Measurements from ENCODE around the gene ZCWPW1.
A peak's percentile ranks its signal among the peaks of the same experiment; 100 is the strongest.

ZCWPW1 gene

GRCh38 chr7:100406767-100407166 lies 21.7 kb downstream of the ZCWPW1 start:
- Histone ChIP-seq H3K4me2 (ENCODE audit: low read length) (no peak overlapping the region), H3K14ac (ENCODE audit: low read length) (no peak overlapping the region), H2BK5ac (ENCODE audit: low read depth, low read length, poor library complexity) (no peak overlapping the region), H3K9me3 (ENCODE audit: insufficient read depth, low read depth, low read length) (no peaks in the 10 kb centered on the region), H4K12ac (ENCODE audit: low read depth, low read length) (no peak overlapping the region), H3K27me3 (ENCODE audit: insufficient read depth, low read length) (peaks cover 2% of the 10 kb centered on the region), H3K9ac (ENCODE audit: low read length) (no peak overlapping the region), H3K4ac (ENCODE audit: low read depth, low read length) (no peak overlapping the region), H3K27ac (ENCODE audit: low read depth, low read length) (no peak overlapping the region), H4K91ac (ENCODE audit: low read depth, low read length) (no peak overlapping the region), H2BK12ac (ENCODE audit: low read length) (no peak overlapping the region), H3K4me1 (ENCODE audit: control insufficient read depth in 1 of 2, insufficient read depth in 2 of 2, low read length in 2 of 2) (no peaks in the 10 kb centered on the region), H3K23ac (ENCODE audit: low read length) (no peak overlapping the region), H3K18ac (ENCODE audit: low read length) (no peak overlapping the region), H2BK120ac (ENCODE audit: insufficient read depth, low read length, poor library complexity) (no peak overlapping the region), H4K8ac (ENCODE audit: low read depth, low read length) (no peak overlapping the region), H3K79me2 (ENCODE audit: control insufficient read depth, insufficient read depth, low read length, poor library complexity) (no peaks in the 10 kb centered on the region), H3K4me3 (ENCODE audit: low read depth, low read length) (no peak overlapping the region), H3K79me1 (ENCODE audit: low read length) (no peaks in the 10 kb centered on the region), H2AFZ (ENCODE audit: insufficient read depth, low read length, poor library complexity) (no peak overlapping the region), H2AK5ac (ENCODE audit: low read length) (no peak overlapping the region), H3K36me3 (ENCODE audit: control insufficient read depth in 1 of 2, insufficient read depth in 2 of 2, low read length in 2 of 2) (no peaks in the 10 kb centered on the region)
- DNase-seq: no peak
- WGBS (ENCODE audit: extremely low coverage, insufficient coverage, insufficient read length): no CpG with 5 or more reads among the region's 6 CpGs

DNA sequence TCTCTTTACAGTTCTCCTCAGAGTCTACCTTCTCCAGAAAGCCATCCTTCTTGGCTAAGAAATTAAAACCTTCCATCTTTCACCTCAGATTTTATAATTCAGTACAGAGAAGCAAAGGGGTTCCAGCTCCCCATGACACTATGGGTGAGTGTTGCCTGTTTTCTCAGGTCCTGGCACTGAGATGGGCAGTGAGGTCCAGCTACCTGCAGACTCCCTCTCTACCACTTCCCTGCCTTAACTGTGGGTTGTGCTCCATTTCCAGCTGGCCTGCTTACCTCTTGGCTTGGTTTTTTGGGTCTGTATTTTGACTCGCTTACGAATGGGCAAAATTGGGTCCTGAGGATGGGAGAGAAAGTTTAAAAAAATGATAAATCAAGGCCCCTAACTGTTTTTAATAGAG lies 26.3 kb downstream of the ZCWPW1 start:
- Histone ChIP-seq H3K4me2 (ENCODE audit: low read length) (no peak overlapping the region), H4K8ac (ENCODE audit: low read depth, low read length) (no peak overlapping the region), H3K23ac (ENCODE audit: low read length) (peak overlapping the region; percentile 97), H3K27me3 (ENCODE audit: insufficient read depth, low read length) (no peaks in the 10 kb centered on the region), H3K4me3 (ENCODE audit: low read depth, low read length) (no peak overlapping the region), H2AK5ac (ENCODE audit: low read length) (no peak overlapping the region), H3K36me3 (ENCODE audit: control insufficient read depth in 1 of 2, insufficient read depth in 2 of 2, low read length in 2 of 2) (no peaks in the 10 kb centered on the region), H3K79me2 (ENCODE audit: control insufficient read depth, insufficient read depth, low read length, poor library complexity) (no peaks in the 10 kb centered on the region), H2AFZ (ENCODE audit: insufficient read depth, low read length, poor library complexity) (no peak overlapping the region), H2BK120ac (ENCODE audit: insufficient read depth, low read length, poor library complexity) (no peak overlapping the region), H3K18ac (ENCODE audit: low read length) (no peak overlapping the region), H3K9me3 (ENCODE audit: insufficient read depth, low read depth, low read length) (peaks cover 3% of the 10 kb centered on the region), H4K12ac (ENCODE audit: low read depth, low read length) (no peak overlapping the region), H3K9ac (ENCODE audit: low read length) (peak overlapping the region; percentile 37), H3K4ac (ENCODE audit: low read depth, low read length) (no peak overlapping the region), H4K91ac (ENCODE audit: low read depth, low read length) (no peak overlapping the region), H2BK12ac (ENCODE audit: low read length) (no peak overlapping the region), H3K79me1 (ENCODE audit: low read length) (no peaks in the 10 kb centered on the region), H3K27ac (ENCODE audit: low read depth, low read length) (no peak overlapping the region), H2BK5ac (ENCODE audit: low read depth, low read length, poor library complexity) (no peak overlapping the region), H3K14ac (ENCODE audit: low read length) (no peak overlapping the region), H3K4me1 (ENCODE audit: control insufficient read depth in 1 of 2, insufficient read depth in 2 of 2, low read length in 2 of 2) (no peaks in the 10 kb centered on the region)
- DNase-seq: no peak
- no CpG with 5 or more reads among the region's 2 CpGs for WGBS (ENCODE audit: extremely low coverage, insufficient coverage, insufficient read length)

DNA sequence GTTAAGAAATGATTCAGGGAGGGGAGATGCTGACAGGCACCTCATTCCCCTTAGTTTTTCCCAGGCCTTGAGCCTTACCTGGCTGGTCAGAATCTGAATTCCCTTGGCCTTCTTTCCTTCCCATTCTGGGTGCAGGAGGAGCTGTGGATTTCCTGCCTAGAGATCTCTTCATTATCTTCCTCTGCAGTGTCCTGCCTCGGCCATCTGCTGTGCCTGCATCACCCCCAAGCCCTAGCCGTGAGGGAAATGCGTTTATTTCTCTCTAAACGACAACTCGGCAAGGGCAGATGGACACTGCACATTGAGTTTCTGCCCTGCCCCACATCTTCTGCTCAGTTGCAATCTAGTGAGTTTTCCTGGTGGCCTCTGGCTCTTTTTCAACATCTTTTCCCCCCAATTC lies 26.7 kb downstream of the ZCWPW1 start:
- Histone ChIP-seq H3K4me3 (ENCODE audit: low read depth, low read length) (no peak overlapping the region), H3K79me1 (ENCODE audit: low read length) (no peaks in the 10 kb centered on the region), H2AK5ac (ENCODE audit: low read length) (no peak overlapping the region), H3K4me1 (ENCODE audit: control insufficient read depth in 1 of 2, insufficient read depth in 2 of 2, low read length in 2 of 2) (no peaks in the 10 kb centered on the region), H3K14ac (ENCODE audit: low read length) (no peak overlapping the region), H3K9me3 (ENCODE audit: insufficient read depth, low read depth, low read length) (peaks cover 3% of the 10 kb centered on the region), H3K79me2 (ENCODE audit: control insufficient read depth, insufficient read depth, low read length, poor library complexity) (no peaks in the 10 kb centered on the region), H3K27me3 (ENCODE audit: insufficient read depth, low read length) (no peaks in the 10 kb centered on the region), H3K9ac (ENCODE audit: low read length) (no peak overlapping the region), H2BK120ac (ENCODE audit: insufficient read depth, low read length, poor library complexity) (no peak overlapping the region), H2BK5ac (ENCODE audit: low read depth, low read length, poor library complexity) (no peak overlapping the region), H2AFZ (ENCODE audit: insufficient read depth, low read length, poor library complexity) (no peak overlapping the region), H3K23ac (ENCODE audit: low read length) (no peak overlapping the region), H3K4ac (ENCODE audit: low read depth, low read length) (no peak overlapping the region), H4K8ac (ENCODE audit: low read depth, low read length) (no peak overlapping the region), H2BK12ac (ENCODE audit: low read length) (no peak overlapping the region), H3K36me3 (ENCODE audit: control insufficient read depth in 1 of 2, insufficient read depth in 2 of 2, low read length in 2 of 2) (no peaks in the 10 kb centered on the region), H3K4me2 (ENCODE audit: low read length) (no peak overlapping the region), H4K12ac (ENCODE audit: low read depth, low read length) (no peak overlapping the region), H3K27ac (ENCODE audit: low read depth, low read length) (no peak overlapping the region), H3K18ac (ENCODE audit: low read length) (no peak overlapping the region), H4K91ac (ENCODE audit: low read depth, low read length) (no peak overlapping the region)
- no CpG with 5 or more reads among the region's 5 CpGs for WGBS (ENCODE audit: extremely low coverage, insufficient coverage, insufficient read length)
- no peak for DNase-seq

GRCh38 chr7:100400656-100401055 lies 27.8 kb downstream of the ZCWPW1 start:
- WGBS (ENCODE audit: extremely low coverage, insufficient coverage, insufficient read length): no CpG with 5 or more reads among the region's 11 CpGs
- Histone ChIP-seq H4K8ac (ENCODE audit: low read depth, low read length) (no peak overlapping the region), H3K4me3 (ENCODE audit: low read depth, low read length) (no peak overlapping the region), H3K14ac (ENCODE audit: low read length) (no peak overlapping the region), H2BK12ac (ENCODE audit: low read length) (no peak overlapping the region), H2AFZ (ENCODE audit: insufficient read depth, low read length, poor library complexity) (no peak overlapping the region), H3K79me2 (ENCODE audit: control insufficient read depth, insufficient read depth, low read length, poor library complexity) (no peaks in the 10 kb centered on the region), H3K4me1 (ENCODE audit: control insufficient read depth in 1 of 2, insufficient read depth in 2 of 2, low read length in 2 of 2) (no peaks in the 10 kb centered on the region), H3K18ac (ENCODE audit: low read length) (no peak overlapping the region), H2BK5ac (ENCODE audit: low read depth, low read length, poor library complexity) (no peak overlapping the region), H3K4me2 (ENCODE audit: low read length) (no peak overlapping the region), H3K79me1 (ENCODE audit: low read length) (no peaks in the 10 kb centered on the region), H3K27ac (ENCODE audit: low read depth, low read length) (no peak overlapping the region), H3K36me3 (ENCODE audit: control insufficient read depth in 1 of 2, insufficient read depth in 2 of 2, low read length in 2 of 2) (no peaks in the 10 kb centered on the region), H4K12ac (ENCODE audit: low read depth, low read length) (no peak overlapping the region), H3K23ac (ENCODE audit: low read length) (no peak overlapping the region), H3K9me3 (ENCODE audit: insufficient read depth, low read depth, low read length) (peaks cover 3% of the 10 kb centered on the region), H3K4ac (ENCODE audit: low read depth, low read length) (no peak overlapping the region), H3K27me3 (ENCODE audit: insufficient read depth, low read length) (no peaks in the 10 kb centered on the region), H2AK5ac (ENCODE audit: low read length) (no peak overlapping the region), H4K91ac (ENCODE audit: low read depth, low read length) (no peak overlapping the region), H3K9ac (ENCODE audit: low read length) (no peak overlapping the region), H2BK120ac (ENCODE audit: insufficient read depth, low read length, poor library complexity) (no peak overlapping the region)
- DNase-seq: peak; percentile 18 to 55

Measured in trophoblast cell (in vitro differentiated cells and primary cell).